ENCODE results near the gene PLD2.

PLD2 gene

DNA sequence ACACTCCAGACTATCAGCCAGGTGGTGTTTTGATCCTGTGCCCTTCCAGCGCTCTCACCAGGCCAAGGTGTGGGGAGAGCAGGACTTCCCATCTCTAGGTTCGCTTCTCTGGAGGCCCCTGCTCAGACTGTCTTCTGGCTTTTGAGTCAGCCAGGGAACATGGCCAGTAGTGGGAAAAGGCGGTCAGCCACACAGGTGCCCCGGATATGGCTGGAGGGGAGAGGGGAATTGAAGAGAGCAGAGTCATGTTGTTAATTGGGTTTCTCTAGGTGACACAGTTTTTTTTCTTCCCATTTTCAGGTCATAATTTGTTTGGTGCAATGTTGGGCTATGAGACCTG, 27.7 kb downstream of the PLD2 start:
- DNase-seq (ENCODE audit: extremely low read depth, low read depth): no peak
- TF ChIP-seq, protein P1, sequence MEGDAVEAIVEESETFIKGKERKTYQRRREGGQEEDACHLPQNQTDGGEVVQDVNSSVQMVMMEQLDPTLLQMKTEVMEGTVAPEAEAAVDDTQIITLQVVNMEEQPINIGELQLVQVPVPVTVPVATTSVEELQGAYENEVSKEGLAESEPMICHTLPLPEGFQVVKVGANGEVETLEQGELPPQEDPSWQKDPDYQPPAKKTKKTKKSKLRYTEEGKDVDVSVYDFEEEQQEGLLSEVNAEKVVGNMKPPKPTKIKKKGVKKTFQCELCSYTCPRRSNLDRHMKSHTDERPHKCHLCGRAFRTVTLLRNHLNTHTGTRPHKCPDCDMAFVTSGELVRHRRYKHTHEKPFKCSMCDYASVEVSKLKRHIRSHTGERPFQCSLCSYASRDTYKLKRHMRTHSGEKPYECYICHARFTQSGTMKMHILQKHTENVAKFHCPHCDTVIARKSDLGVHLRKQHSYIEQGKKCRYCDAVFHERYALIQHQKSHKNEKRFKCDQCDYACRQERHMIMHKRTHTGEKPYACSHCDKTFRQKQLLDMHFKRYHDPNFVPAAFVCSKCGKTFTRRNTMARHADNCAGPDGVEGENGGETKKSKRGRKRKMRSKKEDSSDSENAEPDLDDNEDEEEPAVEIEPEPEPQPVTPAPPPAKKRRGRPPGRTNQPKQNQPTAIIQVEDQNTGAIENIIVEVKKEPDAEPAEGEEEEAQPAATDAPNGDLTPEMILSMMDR (IDR thresholded peaks at IDR 0.05; ENCODE audit: low read depth, low read length): no peak

DNA sequence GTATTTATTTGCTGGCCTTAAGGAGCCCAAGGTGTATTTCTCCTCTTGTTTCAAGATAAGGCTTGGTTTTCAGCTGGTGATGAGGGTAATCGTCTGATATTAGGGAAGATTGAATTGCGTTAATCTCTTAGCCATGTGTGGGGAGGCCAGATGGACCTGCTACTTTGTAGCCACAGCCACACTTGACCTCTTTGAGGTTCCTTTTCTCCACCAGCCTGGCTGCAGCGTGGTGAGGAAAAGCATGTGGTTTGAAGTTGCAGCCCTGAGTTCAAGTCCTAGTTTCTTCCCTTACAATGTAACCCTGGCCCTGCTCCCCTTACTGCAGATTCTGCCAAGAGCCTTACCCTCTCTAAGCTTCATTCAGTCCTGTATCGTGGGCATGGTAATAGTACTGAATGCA, 29.3 kb downstream of the PLD2 start:
- DNase-seq (ENCODE audit: extremely low read depth, low read depth): no peak
- TF ChIP-seq, protein P1 (IDR thresholded peaks at IDR 0.05; ENCODE audit: low read depth, low read length): no peak

DNA sequence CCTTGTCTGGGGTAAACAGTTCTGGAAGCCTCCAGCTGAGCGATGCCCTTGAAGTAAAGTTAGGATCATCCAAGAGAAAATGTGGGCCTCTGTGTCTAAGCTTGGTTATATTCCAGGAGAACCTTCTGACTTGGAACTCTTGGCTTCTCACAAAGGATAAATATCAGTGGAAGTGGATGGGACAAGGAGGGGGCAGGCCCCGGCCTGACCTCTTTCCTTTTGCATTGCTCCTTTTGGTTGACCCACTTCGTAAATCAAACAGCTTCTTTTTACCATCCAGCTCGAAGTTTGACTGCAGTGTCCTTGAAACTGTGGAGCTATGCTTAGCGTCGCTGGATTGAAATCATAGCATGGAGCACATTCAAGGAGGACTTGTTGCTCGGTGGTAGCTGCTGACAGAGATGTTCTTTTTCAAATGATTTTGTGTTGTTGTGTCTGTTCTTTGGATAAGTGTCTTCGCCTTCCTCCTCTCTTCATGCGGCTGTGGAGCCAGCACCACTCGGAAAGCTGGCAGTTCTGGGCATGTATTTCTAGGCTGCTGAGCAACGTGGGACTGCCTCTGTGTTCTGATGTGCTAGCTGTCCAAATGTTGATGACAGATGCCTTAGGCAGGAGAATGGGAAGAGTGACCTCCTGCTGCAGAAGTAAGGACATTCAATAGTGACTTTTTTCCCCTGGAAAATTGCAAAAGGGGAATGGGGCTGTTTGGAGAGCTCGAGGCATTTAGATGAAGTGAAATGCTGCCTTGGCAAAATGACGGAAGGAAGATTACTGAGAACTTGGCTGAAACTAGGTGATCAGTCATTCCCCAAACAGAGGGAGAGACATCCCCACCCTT, 30.7 kb downstream of the PLD2 start:
- TF ChIP-seq, protein P1 (IDR thresholded peaks at IDR 0.05; ENCODE audit: low read depth, low read length): no peak
- no peak for DNase-seq (ENCODE audit: extremely low read depth, low read depth)

DNA sequence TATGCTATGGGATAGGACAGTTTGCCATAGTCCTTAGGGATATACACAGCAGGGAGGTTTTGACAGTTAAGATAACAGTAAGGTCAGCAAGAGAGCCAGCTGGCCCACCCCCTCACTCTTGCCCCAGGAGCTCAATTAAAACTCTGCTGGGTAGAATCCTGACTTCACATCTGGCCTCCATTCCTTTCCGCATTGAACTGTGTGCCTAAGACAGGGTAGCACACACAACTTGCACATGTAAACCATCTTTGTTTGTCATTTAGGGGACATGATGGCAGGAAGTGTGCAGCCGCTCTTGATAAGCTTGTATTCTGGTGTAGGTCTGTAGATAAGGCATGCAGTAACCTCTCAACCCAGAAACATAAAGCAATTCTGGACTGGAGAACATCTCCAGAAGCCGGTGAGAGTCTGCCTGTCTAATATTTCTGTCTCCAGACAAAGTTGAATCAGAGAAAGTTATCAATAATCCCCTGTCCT, 31.4 kb downstream of the PLD2 start:
- no peak for DNase-seq (ENCODE audit: extremely low read depth, low read depth)

DNA sequence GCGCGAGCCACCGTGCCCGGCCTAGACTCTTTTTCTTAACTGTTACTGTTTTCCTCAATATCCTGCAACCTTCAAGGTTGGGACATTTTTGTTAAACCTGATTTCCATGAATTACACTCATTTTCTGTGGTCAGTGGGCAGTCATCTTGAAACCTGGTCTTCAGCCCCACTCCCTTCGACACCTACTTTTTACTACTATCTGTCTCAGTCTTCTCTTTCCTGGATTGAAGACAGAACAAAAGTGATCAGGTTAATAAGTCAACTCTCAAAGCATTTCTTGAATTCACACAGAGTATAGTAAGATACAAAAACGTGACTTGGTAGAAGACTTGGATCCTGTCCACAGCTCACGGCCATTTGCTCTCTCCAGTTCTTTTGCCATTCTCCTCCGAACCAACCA, 32.3 kb downstream of the PLD2 start:
- TF ChIP-seq, protein P1 (IDR thresholded peaks at IDR 0.05; ENCODE audit: low read depth, low read length): no peak
- no peak for DNase-seq (ENCODE audit: extremely low read depth, low read depth)

More for the DNA sequence above, 31.4 kb downstream of the PLD2 start:
- TF ChIP-seq, protein P1 (IDR thresholded peaks at IDR 0.05; ENCODE audit: low read depth, low read length): no peak

DNA sequence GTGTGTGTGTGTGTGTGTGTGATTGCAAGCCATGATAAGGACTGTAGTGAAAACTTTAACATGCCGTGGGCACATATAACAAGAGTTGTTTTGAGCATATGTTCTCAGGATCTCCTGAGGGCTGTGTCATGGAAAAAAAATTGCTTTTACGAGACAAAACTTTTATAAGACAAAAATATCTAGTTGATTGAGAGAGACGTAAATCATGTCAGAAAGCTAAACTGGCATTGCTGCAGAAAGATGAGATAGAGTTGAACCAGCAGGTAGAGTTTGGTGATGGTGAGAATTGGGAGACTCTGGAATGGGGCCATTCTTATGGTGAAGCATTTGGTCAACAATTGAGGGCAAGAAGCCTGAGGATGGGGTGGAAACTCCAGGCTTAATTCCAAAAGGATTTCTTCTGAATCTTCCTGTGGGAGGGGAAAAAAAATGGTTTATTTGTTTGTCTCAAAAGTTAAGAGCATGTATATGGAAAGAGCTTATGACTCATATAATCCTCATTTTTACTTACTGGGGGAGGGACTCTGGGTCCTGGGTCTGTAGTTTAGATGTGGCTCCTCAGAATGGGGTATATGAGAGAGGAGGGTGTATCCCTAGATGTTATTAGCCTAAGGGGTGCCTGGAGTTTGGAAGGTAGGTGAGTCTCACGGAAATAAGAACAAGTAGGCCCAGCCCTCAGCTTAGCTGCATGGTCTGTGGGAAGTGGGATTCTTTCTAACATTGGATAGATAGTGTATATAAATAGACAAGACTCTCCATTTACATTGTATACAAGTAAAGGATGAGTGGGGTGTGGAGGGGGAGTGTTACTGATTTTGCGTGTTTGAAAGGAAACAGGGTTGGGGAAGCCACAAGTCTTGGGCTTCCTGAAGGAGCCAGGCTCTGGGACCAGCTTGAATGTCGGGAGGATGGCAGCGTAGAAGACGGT, 33.3 kb downstream of the PLD2 start:
- TF ChIP-seq, protein P1 (IDR thresholded peaks at IDR 0.05; ENCODE audit: low read depth, low read length): no peak
- no peak for DNase-seq (ENCODE audit: extremely low read depth, low read depth)

DNA sequence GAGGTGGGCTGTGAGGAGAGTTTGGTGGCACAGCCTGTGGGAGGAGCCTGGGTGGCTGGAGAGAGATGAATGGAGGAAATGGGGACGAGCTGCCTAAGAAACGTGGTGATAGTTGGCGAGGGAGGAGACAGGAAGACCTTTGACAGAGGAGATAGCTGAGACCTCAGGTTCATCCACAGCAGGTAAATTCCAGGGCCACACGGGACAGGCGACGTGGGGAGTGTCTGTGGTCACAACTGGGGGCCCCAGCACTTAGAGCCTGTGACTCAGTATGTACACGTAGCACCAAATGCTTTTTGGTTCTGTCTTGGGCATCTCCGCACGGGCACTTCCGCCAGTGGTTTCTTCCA, 33.9 kb downstream of the PLD2 start:
- no peak for DNase-seq (ENCODE audit: extremely low read depth, low read depth)
- TF ChIP-seq, protein P1 (IDR thresholded peaks at IDR 0.05; ENCODE audit: low read depth, low read length): no peak
